Measurements from ENCODE around the gene LIFR. TPM values are rescaled to one million over a fixed set of nuclear protein-coding genes. Genes with fewer than 3 reads are reported as not detected.

Gene LIFR
- total RNA-seq, 1 experiment from 2014 or later = 7.8 TPM

- H3K56ac ChIP-seq (ENCODE audit: insufficient read length, low read depth, low read length) = no peak overlapping the region
- H2AK5ac ChIP-seq (ENCODE audit: insufficient read length, low read length) = no peak overlapping the region
- no peaks in the 10 kb centered on the region for H3K79me1 ChIP-seq (ENCODE audit: insufficient read depth, low read depth, low read length, poor library complexity, severe bottlenecking)
- Mint-ChIP-seq H3K27ac (no peak overlapping the region; a peak in 1 of 7 replicates), H3K4me1 (peaks cover 0 to 10% of the 10 kb centered on the region in 2 experiments; a peak in 1 of 4 replicates), H3K36me3 (ENCODE audit: insufficient read depth in 1 of 3, low read depth in 3 of 3) (no peaks in the 10 kb centered on the region), H3K9me3 (no peaks in the 10 kb centered on the region), H3K27me3 (ENCODE audit: low read depth) (peaks cover 3% of the 10 kb centered on the region), H3K4me3 (no peak overlapping the region)
- no peak overlapping the region for H3T11ph ChIP-seq (ENCODE audit: low read length)
- no peaks in the 10 kb centered on the region for H3K4me1 ChIP-seq (ENCODE audit: insufficient read depth, low read length)
- H3K79me2 ChIP-seq (ENCODE audit: insufficient read depth, low read length) = no peaks in the 10 kb centered on the region
- TF ChIP-seq, protein P1, sequence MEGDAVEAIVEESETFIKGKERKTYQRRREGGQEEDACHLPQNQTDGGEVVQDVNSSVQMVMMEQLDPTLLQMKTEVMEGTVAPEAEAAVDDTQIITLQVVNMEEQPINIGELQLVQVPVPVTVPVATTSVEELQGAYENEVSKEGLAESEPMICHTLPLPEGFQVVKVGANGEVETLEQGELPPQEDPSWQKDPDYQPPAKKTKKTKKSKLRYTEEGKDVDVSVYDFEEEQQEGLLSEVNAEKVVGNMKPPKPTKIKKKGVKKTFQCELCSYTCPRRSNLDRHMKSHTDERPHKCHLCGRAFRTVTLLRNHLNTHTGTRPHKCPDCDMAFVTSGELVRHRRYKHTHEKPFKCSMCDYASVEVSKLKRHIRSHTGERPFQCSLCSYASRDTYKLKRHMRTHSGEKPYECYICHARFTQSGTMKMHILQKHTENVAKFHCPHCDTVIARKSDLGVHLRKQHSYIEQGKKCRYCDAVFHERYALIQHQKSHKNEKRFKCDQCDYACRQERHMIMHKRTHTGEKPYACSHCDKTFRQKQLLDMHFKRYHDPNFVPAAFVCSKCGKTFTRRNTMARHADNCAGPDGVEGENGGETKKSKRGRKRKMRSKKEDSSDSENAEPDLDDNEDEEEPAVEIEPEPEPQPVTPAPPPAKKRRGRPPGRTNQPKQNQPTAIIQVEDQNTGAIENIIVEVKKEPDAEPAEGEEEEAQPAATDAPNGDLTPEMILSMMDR (conservative IDR thresholded peaks at IDR 0.05) = no peak
- no peak overlapping the region for H3K23ac ChIP-seq (ENCODE audit: insufficient read length, low read depth, low read length)
- no peak overlapping the region for H3K4me2 ChIP-seq (ENCODE audit: insufficient read depth, insufficient read length, low read length)
- H4K8ac ChIP-seq (replicated peaks; ENCODE audit: insufficient read length, low read depth, low read length) = no peak overlapping the region
- no peak overlapping the region for H4K5ac ChIP-seq (ENCODE audit: insufficient read length, low read depth, low read length)
- no peaks in the 10 kb centered on the region for H3K9me3 ChIP-seq (ENCODE audit: control insufficient read depth, low read depth, low read length)
- H3K9ac ChIP-seq (ENCODE audit: extremely low read depth, insufficient read length, low read length) = no peak overlapping the region
- H2BK15ac ChIP-seq (ENCODE audit: low read depth, low read length) = no peak overlapping the region
- no peak overlapping the region for H2AFZ ChIP-seq (ENCODE audit: low read length)
- H3K27me3 ChIP-seq (ENCODE audit: insufficient read depth, low read length) = no peaks in the 10 kb centered on the region
- DNase-seq = no peak
- no peak overlapping the region for H2BK20ac ChIP-seq (ENCODE audit: low read depth, low read length, poor library complexity, severe bottlenecking)
- H3K18ac ChIP-seq (ENCODE audit: insufficient read length, low read depth, low read length) = no peak overlapping the region
- no peak overlapping the region for H3K14ac ChIP-seq (ENCODE audit: insufficient read depth, low read length)
- H2BK12ac ChIP-seq (ENCODE audit: insufficient read length, low read depth, low read length) = no peak overlapping the region
- no peak overlapping the region for H4K91ac ChIP-seq (ENCODE audit: insufficient read length, low read depth, low read length)
- WGBS (ENCODE audit: extremely low coverage, insufficient read length, low lambda C conversion rate) = no CpG with 5 or more reads among the region's 4 CpGs
- no peak overlapping the region for H3K27ac ChIP-seq (ENCODE audit: insufficient read length, low read depth, low read length)
- no peaks in the 10 kb centered on the region for H4K20me1 ChIP-seq (ENCODE audit: control insufficient read depth, insufficient read depth, insufficient read length)
- no peak overlapping the region for H3K4ac ChIP-seq (ENCODE audit: low read depth, low read length)
- H2BK120ac ChIP-seq (ENCODE audit: low read depth, low read length, poor library complexity, severe bottlenecking) = no peak overlapping the region
- H3K23me2 ChIP-seq (ENCODE audit: insufficient read length, low read depth, low read length, poor library complexity, severe bottlenecking) = no peaks in the 10 kb centered on the region
- H2BK5ac ChIP-seq (ENCODE audit: insufficient read length, low read length) = no peak overlapping the region
Measured at GRCh38 chr5:38574009-38574408, 17.6 kb upstream of the LIFR start.

Measured in H9 (cell line).